ENCODE results near the gene CHRNE. TPM values are rescaled to one million over a fixed set of nuclear protein-coding genes. Genes with fewer than 3 reads are reported as not detected.

The CHRNE gene
- total RNA-seq, 1 experiment from 2014 or later, result 0.31 TPM

DNA sequence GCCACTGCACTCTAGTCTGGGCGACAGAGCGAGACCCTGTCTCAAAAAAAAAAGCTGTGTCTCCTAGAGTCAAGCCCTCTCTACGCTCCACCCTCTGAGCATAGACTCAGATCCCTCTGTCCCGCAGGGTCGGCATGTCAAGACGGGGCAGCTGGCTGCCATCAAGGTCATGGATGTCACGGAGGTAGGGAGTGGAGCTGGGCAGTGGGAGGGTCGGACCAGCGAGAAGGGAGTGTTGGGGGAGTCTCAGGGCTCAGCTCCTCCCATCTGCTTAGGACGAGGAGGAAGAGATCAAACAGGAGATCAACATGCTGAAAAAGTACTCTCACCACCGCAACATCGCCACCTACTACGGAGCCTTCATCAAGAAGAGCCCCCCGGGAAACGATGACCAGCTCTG is 22.0 kb downstream of the CHRNE start:
- H3K14ac ChIP-seq (ENCODE audit: insufficient read depth, low read length), result no peak overlapping the region
- no CpG with 5 or more reads among the region's 15 CpGs for WGBS (ENCODE audit: extremely low coverage, insufficient read length, low lambda C conversion rate)
- no peak overlapping the region for H3K4me2 ChIP-seq (ENCODE audit: insufficient read depth, insufficient read length, low read length)
- H3K27ac ChIP-seq (ENCODE audit: insufficient read length, low read depth, low read length), result no peak overlapping the region
- H2BK12ac ChIP-seq (ENCODE audit: insufficient read length, low read depth, low read length), result no peak overlapping the region
- H3K36me3 Mint-ChIP-seq (ENCODE audit: insufficient read depth in 1 of 3, low read depth in 3 of 3), result peaks cover 13 to 38% (median 28%) of the 10 kb centered on the region in 3 experiments; a peak in 6 of 7 replicates
- H3K23me2 ChIP-seq (ENCODE audit: insufficient read length, low read depth, low read length, poor library complexity, severe bottlenecking), result no peaks in the 10 kb centered on the region
- peak overlapping the region in 2 of 3 experiments; percentile 41 to 79; a peak in 2 of 7 replicates for H3K27ac Mint-ChIP-seq
- no peak overlapping the region for H2BK5ac ChIP-seq (ENCODE audit: insufficient read length, low read length)
- no peaks in the 10 kb centered on the region for H3K79me2 ChIP-seq (ENCODE audit: insufficient read depth, low read length)
- H4K8ac ChIP-seq (replicated peaks; ENCODE audit: insufficient read length, low read depth, low read length), result no peak overlapping the region
- H3K56ac ChIP-seq (ENCODE audit: insufficient read length, low read depth, low read length), result no peak overlapping the region
- TF ChIP-seq, protein P1, sequence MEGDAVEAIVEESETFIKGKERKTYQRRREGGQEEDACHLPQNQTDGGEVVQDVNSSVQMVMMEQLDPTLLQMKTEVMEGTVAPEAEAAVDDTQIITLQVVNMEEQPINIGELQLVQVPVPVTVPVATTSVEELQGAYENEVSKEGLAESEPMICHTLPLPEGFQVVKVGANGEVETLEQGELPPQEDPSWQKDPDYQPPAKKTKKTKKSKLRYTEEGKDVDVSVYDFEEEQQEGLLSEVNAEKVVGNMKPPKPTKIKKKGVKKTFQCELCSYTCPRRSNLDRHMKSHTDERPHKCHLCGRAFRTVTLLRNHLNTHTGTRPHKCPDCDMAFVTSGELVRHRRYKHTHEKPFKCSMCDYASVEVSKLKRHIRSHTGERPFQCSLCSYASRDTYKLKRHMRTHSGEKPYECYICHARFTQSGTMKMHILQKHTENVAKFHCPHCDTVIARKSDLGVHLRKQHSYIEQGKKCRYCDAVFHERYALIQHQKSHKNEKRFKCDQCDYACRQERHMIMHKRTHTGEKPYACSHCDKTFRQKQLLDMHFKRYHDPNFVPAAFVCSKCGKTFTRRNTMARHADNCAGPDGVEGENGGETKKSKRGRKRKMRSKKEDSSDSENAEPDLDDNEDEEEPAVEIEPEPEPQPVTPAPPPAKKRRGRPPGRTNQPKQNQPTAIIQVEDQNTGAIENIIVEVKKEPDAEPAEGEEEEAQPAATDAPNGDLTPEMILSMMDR (conservative IDR thresholded peaks at IDR 0.05), result no peak
- H3K4me1 ChIP-seq (ENCODE audit: insufficient read depth, low read length), result no peaks in the 10 kb centered on the region
- no peaks in the 10 kb centered on the region for H3K27me3 Mint-ChIP-seq (ENCODE audit: low read depth)
- H2AFZ ChIP-seq (ENCODE audit: low read length), result no peak overlapping the region
- H2AK5ac ChIP-seq (ENCODE audit: insufficient read length, low read length), result no peak overlapping the region
- no peak overlapping the region for H4K91ac ChIP-seq (ENCODE audit: insufficient read length, low read depth, low read length)
- H2BK20ac ChIP-seq (ENCODE audit: low read depth, low read length, poor library complexity, severe bottlenecking), result no peak overlapping the region
- no peak overlapping the region for H2BK120ac ChIP-seq (ENCODE audit: low read depth, low read length, poor library complexity, severe bottlenecking)
- H2BK15ac ChIP-seq (ENCODE audit: low read depth, low read length), result no peak overlapping the region
- no peak overlapping the region for H3K9ac ChIP-seq (ENCODE audit: extremely low read depth, insufficient read length, low read length)
- no peak for DNase-seq
- no peaks in the 10 kb centered on the region for H3K79me1 ChIP-seq (ENCODE audit: insufficient read depth, low read depth, low read length, poor library complexity, severe bottlenecking)
- no peak overlapping the region for H3K18ac ChIP-seq (ENCODE audit: insufficient read length, low read depth, low read length)
- no peaks in the 10 kb centered on the region for H4K20me1 ChIP-seq (ENCODE audit: control insufficient read depth, insufficient read depth, insufficient read length)
- no peaks in the 10 kb centered on the region for H3K9me3 ChIP-seq (ENCODE audit: control insufficient read depth, low read depth, low read length)
- H3K4me1 Mint-ChIP-seq, result peaks cover 3 to 13% of the 10 kb centered on the region in 2 experiments
- no peak overlapping the region for H3T11ph ChIP-seq (ENCODE audit: low read length)
- H3K4ac ChIP-seq (ENCODE audit: low read depth, low read length), result no peak overlapping the region
- no peaks in the 10 kb centered on the region for H3K27me3 ChIP-seq (ENCODE audit: insufficient read depth, low read length)
- H4K5ac ChIP-seq (ENCODE audit: insufficient read length, low read depth, low read length), result no peak overlapping the region
- H3K9me3 Mint-ChIP-seq, result no peaks in the 10 kb centered on the region
- H3K23ac ChIP-seq (ENCODE audit: insufficient read length, low read depth, low read length), result no peak overlapping the region
- no peak overlapping the region; a peak in 1 of 5 replicates for H3K4me3 Mint-ChIP-seq

Data from H9 (cell line).